Measurements from ENCODE around the gene EPGN. TPM values are rescaled to one million over a fixed set of nuclear protein-coding genes. Genes with fewer than 3 reads are reported as not detected.

EPGN gene
- total RNA-seq, 2 donors from 2014 or later = not detected

DNA sequence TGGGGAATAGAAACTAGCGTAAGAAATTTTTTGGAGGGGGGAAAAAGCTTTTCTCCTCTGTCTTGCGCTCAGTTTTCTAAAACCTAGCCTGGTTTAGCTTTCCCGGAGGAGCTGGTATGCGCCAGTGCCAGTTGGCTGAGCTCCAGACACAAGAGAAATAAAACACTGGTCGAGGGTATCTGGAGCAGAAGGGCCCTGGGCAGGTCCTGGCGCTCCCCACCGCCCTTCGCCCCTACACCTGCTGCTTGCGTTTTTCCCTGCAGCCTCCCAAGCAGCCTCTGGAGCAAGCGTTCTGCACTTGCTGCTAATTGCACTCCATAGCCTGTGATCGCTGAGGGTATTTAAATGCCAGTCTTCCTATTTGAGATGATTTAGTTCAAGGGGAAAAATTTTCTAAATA, 57.5 kb downstream of the EPGN start:
- DNase-seq (no peak), ATAC-seq (no peak)
- no peak overlapping the region for H3K4me3 Mint-ChIP-seq
- H3K27me3 Mint-ChIP-seq = peaks cover 58% of the 10 kb centered on the region
- no peak overlapping the region for H3K27ac Mint-ChIP-seq
- no peaks in the 10 kb centered on the region for H3K9me3 ChIP-seq (ENCODE audit: control insufficient read depth, low read length, poor library complexity, severe bottlenecking)
- peaks cover 15% of the 10 kb centered on the region for H3K4me1 Mint-ChIP-seq
- H3K36me3 Mint-ChIP-seq (ENCODE audit: low read depth) = no peaks in the 10 kb centered on the region

Other genes starting within 250 kb of the EPGN start
- gene CXCL2, start 209.3 kb upstream of the EPGN start, total RNA-seq = 1 to 10 TPM; 2.8 to 8.8 TPM
- 10 to 100 TPM in 1 of 2 donors, 1 to 10 TPM in 1; 6.2 to 14.5 TPM for gene MTHFD2L, start 150.4 kb upstream of the EPGN start, total RNA-seq
- 1 to 10 TPM; 1.1 to 6.2 TPM for gene EREG, start 56.7 kb downstream of the EPGN start, total RNA-seq
- 10 to 100 TPM; 15.0 to 17.3 TPM for gene AREG, start 136.7 kb downstream of the EPGN start, total RNA-seq